CD4-positive, alpha-beta T cell treated with Interleukin-15 for 4 hours (primary cell): Measurements from ENCODE around the gene C1QB.
"Not testable (repeated sequence)": the region's sequence is repeated elsewhere in the genome, so short reads cannot be mapped to it uniquely, and the experiment has no call there.

Experiments used
- DNase-seq: peaks from one replicate; pipeline ENCODE4 v3.0.0-alpha.2; 2020; ENCODE audit warnings: low spot score

Gene C1QB

DNA sequence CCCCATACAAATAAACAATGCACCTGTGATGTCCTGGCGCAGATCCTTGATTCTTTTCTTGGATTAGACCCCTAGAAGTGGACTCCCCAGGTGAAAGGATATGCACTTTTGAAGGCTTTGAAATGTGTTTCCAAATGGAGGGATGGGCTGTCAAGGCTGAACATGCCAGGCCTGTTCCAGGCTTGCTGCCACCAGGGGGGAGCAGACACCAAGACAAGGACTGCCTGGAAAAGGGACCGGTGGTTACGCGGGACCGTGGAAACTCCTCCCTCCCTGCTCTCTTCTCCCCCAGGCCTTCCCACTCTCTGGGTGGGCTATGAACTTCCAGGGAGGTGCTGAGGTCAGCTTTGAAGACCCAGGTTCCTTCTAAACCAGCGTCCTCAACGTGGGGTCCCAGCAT lies 12.7 kb downstream of the C1QB start:
- DNase-seq = no peak

DNA sequence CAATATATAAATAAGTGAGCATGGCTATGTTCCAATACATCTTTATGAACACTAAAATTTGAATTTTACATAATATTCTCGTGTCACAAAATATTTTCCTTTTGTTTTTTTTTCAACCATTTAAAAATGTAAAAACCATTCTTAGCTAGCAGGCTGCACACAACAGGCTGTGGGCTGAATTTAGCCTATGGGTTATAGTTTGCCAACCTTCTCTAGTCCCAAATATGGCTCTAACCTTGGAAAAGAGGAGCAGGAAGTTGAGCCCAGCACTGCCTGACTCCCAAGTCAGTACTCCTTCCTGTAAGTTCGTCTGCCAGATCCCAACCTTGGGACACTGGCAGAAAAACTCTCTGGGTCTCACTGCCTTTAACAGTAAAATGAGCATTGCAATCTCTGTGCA lies 13.4 kb downstream of the C1QB start:
- DNase-seq = no peak

DNA sequence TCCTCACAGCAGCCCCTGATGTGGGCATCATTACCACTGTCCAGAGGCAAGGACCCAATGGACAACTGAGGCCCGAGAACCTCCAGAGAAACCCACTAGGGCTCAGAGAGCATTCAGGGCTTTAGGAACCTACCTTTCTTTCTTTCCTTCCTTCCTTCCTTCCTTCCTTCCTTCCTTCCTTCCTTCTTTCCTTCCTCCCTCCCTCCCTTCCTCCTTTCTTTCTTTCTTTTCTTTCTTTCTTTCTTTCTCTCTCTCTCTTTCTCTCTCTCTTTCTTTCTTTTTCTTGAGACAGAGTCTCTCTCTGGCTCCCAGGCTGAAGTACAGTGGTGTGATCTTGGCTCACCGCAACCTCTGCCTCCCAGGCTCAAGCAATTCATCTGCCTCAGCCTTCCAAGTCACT lies 15.8 kb downstream of the C1QB start:
- not testable (repeated sequence) for DNase-seq

DNA sequence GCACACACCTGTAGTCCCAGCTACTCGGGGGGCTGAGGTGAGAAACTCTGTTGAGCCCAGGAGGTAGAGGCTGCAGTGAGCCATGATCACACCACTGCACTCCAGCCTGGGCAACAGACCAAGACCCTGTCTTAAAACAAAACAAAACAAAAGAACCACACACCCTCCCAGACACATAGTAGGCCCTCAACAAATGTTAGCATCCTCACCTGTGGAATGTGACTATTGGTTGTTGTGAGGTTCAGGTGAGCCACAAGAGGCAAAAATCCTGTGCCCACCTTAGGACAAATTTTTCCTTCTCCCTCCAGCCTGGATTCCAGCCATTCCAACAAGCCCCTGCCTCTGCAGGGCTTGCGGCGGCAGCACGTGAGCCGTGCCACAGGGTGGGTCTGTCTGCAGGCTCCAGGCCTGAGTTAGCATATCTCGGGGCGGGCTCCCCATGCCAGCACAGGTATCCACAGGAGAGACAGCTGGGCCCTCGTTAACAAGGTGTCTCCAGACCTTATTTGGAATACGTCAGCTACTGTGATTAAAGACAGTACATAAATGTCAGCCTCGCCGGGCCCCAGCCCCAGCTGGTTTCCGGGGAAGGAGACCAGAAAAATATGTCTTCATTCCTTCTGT lies 17.4 kb downstream of the C1QB start:
- DNase-seq = no peak

DNA sequence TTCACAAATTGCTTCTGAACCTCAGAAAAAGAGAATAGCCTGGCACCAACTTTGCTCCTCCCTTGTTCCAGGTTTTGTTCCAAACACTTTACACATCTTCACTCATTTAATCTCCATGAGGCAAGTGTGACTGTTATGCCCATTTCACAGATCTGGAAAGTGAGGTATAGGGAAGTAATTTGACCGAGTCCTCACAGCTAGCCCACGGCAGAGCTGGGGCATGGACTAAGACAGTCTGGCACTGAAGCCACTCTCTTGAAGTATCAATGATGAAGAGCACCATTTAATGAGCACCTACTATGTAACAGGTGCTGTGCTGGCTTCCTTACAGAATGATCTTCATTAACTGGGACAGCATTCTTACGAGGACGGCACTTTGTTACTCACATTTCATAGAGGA lies 19.0 kb downstream of the C1QB start:
- DNase-seq = no peak

DNA sequence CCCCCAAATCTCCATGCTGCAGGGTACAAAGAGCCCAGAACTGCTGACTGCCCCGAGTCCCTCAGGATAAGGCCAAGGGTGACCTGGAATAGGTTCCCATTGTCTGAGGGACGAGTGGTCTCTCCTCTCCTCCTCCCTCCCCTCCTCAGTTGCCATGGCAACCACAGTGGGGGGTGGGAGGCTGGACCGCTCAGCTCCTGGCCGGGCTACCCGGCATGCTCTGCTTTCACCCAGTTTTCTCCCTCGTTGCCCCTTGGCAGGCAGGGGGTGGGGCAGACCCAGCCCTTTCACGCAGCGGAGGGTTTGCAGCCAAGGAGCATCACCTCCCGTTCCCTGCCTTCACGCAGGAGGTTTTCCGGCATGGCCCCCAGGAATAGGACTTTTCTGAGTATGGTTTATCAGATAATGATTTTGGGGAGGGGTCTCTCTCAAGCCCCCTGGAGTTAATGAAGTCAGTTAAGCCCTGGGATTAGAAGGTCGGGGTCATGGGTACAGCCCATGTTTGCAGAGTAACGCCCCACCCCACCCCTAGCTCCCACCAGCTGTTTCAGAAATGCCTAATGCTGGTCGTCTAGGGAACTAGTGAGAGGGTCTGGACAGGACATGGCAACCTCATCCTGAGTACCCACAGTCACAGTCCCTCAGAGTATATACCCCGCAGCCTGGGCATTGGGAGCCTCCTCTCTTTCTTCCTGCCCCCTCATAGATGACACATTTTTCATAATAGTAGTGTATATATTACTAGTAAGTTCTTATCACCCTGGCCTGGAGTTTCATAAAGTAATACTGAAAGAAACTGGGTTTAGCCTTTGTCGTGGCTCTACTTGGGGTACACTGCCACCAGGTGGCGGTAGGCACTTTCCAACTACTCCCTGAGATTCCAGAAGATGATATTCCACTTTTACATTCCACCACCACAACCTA lies 20.7 kb downstream of the C1QB start:
- no peak for DNase-seq

DNA sequence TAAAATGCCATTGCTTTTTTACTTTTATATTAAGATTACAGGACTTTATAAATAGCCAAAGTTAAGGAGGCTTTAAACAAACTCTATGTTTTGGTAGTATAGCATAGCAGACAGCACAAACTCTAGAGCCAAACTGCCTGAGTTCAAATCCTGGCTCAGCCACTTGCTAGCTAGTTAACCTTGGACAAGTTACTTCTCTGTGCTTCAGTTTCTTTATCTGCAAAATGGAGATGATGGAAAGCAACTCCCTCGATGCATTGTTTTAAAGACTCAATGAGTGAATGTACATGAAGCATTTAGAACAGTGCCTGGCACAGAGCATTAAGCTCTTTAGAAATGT lies 21.3 kb downstream of the C1QB start:
- DNase-seq = no peak

DNA sequence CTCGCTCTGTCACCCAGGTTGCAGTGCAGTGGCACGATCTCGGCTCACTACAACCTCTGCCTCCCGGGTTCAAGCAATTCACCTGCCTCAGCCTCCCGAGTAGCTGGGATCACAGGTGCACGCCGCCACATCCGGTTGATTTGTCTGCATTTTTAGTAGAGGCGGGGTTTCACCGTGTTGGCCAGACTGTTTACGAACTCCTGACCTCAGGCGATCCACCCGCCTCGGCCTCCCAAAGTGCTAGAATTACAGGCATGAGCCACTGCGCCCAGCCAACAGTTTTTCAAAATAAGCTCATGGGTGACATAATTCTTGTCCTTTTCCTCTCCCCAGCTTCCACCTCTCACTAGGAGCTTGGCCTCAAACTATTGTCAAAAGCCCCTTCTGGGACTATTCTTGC lies 23.1 kb downstream of the C1QB start:
- DNase-seq = not testable (repeated sequence)

DNA sequence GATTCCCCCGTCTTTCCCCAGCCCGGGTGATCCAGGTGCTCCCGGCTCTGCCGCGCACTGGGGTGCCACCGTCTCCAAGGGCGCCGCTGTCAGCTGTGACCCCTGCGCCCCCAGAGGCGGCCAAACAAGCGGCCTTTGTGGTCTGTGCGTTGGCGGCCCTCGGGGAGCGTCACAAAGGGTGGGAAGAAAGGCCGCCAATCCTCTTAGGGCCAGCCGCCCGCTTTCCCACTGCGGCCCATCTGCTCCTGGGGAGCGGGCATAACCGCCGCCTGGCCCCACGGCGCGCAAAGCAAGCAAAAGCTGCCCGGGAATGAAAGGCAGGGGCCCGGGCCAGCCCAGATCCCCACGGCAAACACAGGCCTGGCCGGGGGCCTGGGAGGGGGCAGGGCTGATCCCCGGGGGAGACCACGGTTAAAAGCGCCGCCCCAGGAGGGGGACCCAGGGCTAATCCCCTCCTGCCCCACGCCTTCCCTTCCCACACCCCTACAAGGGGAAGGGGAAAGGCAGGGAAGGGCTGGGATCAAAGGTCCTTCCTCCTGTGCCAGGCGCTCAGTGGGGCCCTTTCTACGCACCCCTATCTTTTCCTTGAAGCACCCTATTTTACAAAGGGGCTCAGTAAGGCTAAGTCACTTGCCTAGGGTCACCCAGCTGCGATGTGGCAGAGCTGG lies 24.0 kb downstream of the C1QB start:
- DNase-seq = no peak

DNA sequence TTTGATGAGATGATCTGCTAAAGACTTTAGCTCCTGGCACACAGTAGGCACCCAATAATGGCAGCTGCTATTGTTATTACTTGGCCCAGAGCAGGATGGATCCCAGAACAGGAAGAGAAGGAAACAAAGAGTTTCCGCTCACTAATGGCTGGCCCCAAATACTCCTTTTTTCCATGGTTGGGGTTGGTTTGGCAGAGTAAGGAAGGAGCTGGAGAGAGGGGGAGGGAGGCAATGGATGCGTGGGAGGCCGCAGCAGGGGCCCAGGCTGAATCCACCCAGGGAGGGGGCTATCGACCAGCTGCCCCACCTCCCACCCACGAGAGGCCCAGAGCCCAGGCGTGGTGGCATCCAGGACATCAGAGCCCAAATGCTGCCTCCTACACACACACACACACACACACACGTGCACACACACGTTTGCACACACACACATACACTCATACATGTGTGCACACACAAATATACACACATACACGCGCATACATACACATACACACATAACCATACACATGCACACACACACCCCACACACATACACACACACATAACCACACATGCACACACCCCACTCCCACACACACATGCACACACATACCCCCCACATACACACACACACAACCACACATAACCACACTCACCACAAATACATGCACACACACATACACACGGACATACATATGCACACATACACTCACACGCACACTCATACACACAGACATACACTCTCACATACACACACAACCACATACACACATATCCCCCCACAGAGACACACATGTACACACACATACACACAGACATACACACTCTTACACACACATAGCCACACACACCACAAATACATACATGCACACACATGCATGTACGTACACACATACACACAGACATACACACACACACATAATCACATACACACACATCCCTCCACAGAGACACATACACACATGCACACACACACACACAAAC lies 25.2 kb downstream of the C1QB start:
- DNase-seq = no peak

DNA sequence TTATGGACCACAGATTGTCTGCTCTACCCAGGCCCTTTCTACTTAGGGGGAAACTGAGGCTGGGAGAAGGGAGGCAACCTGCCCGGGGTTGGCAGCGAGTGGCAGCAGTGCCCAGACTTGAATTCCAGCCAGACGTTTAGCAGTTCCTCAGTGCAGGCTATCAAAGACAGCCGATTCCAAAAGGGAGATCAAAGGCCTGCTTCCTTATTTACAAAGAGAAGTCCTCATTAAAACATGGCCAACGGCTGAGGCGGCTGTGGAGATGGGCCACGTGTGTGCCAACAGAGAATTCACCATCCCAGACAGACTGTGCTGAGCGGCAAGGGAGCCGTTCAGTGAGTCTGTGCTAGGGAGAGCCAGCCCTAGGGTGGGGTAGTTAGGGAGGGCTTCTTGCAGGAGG lies 27.7 kb downstream of the C1QB start:
- no peak for DNase-seq

DNA sequence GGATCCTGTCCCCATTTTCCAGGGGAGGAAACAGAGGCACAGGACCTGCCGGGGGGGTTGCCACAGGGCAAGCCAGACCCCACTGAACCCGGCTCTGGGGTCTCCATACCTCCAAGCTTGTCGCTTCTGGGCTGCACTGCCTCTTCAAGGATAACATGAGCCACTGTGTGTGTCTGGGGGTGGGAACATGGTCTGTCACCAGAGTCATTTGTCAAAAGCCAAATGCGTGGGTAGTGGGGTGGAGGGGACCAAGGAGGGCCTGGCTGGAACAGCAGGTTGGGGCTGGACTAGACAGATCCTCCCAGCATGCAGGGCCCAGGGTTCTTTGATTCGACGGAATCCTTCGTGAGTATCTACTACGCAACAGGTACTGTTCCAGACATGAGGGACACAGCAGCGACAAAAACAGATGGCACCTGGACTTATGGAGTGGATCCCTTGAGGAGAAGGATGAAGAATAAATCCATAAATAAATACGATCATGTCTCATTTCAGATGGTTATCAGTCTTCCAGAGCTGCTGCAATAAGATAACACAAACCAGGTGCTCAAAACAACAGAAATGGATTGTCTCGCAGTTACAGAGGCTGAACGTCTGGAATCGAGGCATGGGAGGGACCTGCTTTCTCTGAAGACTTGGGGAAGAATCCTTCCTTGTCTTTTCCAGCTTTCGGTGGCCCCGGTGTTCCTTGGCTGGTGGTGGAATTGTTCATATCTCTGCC lies 28.7 kb downstream of the C1QB start:
- DNase-seq = no peak

DNA sequence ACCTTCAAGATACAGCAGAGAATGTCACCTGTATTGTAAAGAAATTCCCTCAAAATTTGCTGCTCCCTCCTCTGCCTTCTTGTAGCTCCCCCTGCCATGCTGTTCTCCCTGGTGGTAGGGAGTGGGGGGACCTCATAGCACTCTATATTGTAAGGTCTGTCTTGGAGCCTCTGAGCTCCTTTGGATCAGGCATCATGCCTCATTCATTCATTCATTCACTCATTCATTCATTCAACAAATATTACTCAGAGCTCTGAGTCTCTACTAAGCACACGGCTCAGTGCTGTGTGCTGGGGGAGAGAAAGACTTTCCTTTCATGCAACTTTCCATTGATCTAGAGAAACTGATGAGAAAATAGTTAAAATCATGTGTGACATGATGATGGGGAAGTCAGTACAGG lies 30.5 kb downstream of the C1QB start:
- DNase-seq = no peak

DNA sequence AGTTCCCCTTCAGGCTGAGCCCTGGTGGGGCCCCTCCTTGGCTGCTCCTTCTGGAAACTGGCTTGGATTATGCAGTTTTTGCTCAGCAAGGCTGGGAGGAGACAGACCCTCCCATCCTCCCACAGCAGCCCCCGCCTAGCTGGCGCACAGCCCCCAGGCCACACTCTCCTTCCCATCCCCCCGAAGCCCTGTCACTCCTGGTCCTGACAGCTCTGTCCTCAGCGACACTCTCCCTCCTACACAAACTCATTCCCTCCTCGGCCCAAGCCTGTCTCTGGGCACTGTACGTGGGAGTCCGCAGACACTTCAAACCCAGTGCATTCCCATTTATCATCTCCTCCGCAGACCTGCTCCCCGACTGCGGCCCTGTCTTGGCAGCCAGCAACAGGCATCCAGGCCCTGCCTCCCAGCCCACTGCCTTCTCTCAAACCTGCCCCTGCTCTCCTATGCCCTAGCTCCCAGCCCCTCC lies 32.6 kb downstream of the C1QB start:
- no peak for DNase-seq

DNA sequence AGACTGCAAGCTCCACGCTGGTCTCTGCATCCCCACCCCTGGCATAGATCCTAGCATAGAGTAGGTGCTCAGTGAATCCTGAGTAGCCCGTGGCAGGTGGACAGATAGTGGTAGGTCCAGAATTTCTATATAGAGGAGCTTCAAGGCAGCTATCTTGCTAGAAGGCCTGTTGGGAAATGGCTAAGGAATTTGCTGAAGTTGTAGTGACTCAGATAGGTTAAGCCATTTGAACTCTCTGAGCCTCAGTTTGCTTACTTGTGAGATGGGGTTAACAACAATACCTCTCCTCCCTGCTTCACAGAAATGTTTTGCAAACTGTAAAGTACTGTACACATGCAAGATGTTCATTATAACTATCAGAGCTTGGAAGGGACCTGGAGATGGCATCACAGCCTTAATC lies 34.2 kb downstream of the C1QB start:
- DNase-seq = no peak

DNA sequence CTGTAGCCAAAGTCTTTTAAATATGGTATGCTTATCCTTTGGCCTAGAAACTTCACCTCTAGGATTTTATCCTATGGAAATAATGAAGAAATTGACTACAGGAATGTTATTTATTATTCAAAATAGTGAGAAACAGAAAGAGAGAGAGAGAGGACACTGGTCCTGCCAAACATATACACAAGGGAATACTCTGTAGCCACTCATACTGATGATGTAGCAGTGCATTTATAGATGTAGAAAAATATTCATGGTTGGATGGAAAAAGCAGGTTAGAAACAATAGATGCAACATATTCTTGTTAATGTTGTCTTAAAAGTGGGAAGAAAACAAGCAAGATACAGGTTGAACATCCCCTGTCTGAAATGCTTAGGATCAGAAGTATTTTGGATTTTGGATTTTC lies 35.4 kb downstream of the C1QB start:
- DNase-seq = no peak

DNA sequence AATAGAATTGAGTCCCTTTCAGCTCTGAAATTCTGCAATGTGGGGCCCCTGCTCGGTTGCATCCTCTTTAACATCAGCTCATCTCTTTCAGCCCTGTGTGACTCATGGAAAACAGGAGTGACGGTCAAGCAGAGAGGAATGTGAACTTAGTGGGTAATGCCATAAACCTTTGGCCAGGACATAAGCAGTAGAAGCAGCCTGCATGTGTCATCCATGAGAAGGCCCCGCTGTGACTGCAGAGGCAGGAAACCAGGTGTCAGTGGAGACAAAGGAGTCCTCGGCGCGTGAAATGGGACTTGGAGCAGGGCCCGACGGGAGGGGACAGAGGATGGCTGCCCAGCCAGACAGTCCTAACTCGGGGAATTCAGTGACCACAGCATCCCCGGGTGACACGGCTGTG lies 36.5 kb downstream of the C1QB start:
- DNase-seq = no peak

DNA sequence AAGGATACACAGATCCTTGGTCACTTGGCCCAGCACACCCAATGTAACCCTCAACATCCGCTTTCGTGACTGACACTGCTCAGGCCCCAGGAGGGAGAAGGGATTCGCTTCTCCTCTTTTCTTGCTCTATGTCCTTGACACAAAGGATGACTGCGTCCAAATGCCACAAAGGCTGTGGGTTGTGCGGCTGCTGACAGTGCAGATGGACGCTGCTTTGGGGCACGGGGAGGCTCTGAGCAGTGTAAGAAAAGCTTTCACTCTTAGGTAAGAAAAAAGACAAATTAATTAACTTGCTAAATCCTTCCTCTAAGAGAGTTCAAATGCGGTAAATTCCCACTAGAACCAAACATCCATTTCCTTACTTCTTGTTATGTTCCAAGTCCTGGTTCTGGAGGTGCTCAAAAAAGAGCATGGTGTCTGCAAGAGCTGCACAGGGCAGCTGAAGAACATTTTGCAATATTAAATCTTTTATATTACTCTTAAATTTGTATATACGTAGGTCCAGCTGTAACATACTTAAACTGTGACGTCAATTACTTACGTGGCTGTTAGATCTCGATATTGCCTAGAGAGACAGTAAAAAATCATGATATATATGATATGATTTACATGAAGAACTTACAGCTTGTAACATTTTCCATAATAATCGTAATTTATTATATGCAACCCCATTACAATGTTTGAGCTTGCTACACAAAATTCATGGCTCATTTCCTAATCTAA lies 38.2 kb downstream of the C1QB start:
- no peak for DNase-seq

DNA sequence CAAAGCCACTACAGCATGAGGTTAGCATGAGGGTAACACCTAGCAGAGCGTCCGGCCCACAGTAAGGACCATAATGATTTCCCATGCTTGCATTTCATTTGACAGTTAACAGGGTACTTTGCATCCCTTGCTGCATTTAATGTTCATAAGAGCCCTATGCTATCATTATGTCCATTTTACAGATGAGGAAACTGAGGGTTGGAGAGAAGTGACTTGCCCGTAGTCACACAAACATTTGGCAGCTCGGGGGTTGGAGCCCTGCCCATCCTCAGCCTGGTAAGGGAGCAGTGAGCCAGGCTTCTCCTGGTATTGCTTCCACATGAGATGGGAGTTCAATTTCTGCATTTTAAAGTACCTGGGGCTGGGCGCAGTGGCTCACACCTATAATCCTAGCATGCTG lies 41.1 kb downstream of the C1QB start:
- no peak for DNase-seq

DNA sequence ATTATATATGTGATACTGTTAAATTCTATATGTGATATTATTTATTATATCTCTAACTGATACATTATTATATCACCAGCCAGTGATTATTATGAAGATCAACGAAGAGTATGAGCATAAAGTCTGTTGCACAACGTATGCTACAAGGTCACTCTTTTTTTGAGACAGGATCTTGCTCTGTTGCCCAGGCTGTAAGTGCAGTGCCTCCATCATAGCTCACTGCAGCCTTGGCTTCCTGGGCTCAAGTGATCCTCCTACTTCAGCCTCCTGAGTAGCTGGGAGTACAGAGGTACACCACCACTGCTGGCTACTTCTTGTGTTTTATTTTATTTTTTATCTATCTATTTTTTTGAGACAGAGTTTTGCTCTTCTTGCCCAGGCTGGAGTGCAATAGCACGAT lies 43.6 kb downstream of the C1QB start:
- no peak for DNase-seq

DNA sequence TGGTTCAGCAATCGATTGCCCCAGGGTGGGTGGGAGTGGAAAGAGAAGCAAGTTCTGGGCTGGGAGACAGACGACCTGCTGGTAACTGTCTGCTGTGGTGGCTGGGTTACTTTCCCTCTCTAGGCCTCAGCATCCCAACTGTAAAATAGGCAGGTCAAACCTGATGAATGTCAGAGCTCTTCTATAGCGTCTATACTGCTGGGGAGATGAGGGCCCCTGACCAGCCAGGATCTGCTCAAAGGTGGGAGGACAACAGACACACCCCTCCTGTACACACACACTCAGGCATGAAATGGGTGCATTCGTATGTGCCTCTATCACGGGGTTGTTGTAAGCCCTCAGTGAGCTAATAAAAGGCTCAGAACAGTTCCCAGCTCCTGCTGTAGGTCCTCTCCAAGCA lies 44.9 kb downstream of the C1QB start:
- DNase-seq = no peak
